BLaER1 (cell line): ENCODE measurements around the gene TNFAIP8L2.
A peak's percentile ranks its signal among the peaks of the same experiment; 100 is the strongest.
"Not testable (repeated sequence)": the region's sequence is repeated elsewhere in the genome, so short reads cannot be mapped to it uniquely, and the experiment has no call there.

Experiments used
- H3K27ac ChIP-seq: shearing (Covaris generic); formaldehyde crosslinking; 2 replicates; pipeline ENCODE4 v1.8.1; 2022
- H3K27me3 ChIP-seq: shearing (Covaris generic); formaldehyde crosslinking; 2 replicates; pipeline ENCODE4 v1.8.1; 2022
- H3K36me3 ChIP-seq: shearing (Covaris generic); formaldehyde crosslinking; 2 replicates; pipeline ENCODE4 v1.8.1; 2022
- H3K4me1 ChIP-seq: shearing (Covaris generic); formaldehyde crosslinking; 2 replicates; pipeline ENCODE4 v1.8.1; 2022
- H3K4me2 ChIP-seq: shearing (Covaris generic); formaldehyde crosslinking; 2 replicates; pipeline ENCODE4 v1.8.1; 2022
- H3K4me3 ChIP-seq: shearing (Covaris generic); formaldehyde crosslinking; 2 replicates; pipeline ENCODE4 v1.8.1; 2022
- H3K9ac ChIP-seq: shearing (Covaris generic); formaldehyde crosslinking; 2 replicates; pipeline ENCODE4 v1.8.1; 2022
- H3K9me3 ChIP-seq: shearing (Covaris generic); formaldehyde crosslinking; 2 replicates; pipeline ENCODE4 v1.8.1; 2022
- H4K20me1 ChIP-seq: shearing (Covaris generic); formaldehyde crosslinking; 2 replicates; pipeline ENCODE4 v1.8.1; 2022
- Cebpa-rat ChIP-seq: shearing (Covaris generic); IDR thresholded peaks from 2 replicates; pipeline ENCODE4 v1.8.1; 2022

Gene TNFAIP8L2

DNA sequence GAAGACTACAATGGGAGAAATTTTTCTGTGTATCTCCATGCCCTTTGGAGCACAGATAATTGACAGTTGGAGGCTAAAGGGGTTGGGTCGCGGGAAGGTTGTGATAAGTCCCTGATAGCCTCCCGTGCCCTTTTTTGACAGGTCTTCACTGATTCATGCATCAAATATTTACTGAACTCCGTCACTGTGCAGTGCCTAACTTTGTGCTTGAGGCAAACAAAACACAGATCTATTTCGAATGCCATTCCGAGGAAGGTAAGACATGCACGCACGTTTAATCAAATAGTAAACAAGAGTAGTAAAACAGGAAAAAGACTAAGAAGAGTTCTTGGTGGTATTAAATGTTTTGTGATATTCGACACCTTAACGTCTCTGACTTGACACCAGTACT lies 41.4 kb downstream of the TNFAIP8L2 start:
- peaks cover 17% of the 10 kb centered on the region for H3K36me3 ChIP-seq
- H4K20me1 ChIP-seq: peaks cover 34% of the 10 kb centered on the region
- peak overlapping the region; percentile 83 for H3K4me2 ChIP-seq
- H3K9ac ChIP-seq: peak overlapping the region; percentile 89
- H3K9me3 ChIP-seq: no peaks in the 10 kb centered on the region
- H3K4me1 ChIP-seq: peaks cover 44% of the 10 kb centered on the region
- H3K4me3 ChIP-seq: peak overlapping the region; percentile 83
- no peaks in the 10 kb centered on the region for H3K27me3 ChIP-seq
- peak overlapping the region; percentile 31; the same call in 1 of the 2 replicates for H3K27ac ChIP-seq
- TF ChIP-seq Cebpa-rat: no peak

DNA sequence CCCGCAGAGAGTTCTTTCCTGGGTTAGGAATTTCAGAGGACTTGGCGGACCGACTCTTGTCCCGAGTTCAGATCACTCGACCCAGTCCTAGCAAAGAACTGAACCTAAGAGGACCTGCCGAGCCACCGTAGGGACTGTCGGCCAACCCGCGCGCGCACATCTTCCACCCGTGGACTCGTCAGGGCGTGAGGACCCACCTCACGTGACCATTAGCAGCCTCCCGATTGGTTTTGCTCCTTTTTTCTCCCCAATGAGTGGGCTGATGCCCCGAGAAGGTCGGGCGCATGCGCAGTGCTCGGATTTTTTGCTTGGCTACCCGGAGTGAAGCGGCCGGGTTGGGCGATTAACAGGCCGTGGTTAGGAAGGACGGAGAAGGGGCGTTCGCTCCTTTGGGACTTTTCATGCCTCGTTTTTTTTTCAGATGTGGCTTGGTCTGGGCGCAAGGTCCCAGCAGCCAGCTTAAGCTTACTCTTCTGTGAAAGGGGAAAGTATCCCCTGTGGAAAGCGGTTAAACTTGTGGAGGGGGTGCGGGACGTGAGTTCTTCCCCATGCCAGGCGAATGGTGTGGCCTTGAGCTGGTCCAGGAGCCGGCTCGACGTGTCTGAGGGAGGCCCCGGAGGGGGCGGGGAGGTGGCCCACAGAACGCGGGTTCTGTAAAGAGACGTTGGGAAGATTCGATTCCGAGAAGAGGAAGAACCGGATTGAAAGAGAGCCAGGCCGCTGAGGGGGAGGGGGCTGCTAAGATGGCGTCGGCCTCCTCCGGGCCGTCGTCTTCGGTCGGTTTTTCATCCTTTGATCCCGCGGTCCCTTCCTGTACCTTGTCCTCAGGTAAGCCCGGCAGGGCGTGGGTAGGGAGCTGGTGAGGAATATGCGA lies 42.0 kb downstream of the TNFAIP8L2 start, which contains the start of gene PIP5K1A:
PIP5K1A (plus strand) TSS at position 299 of the 874 bp plus-strand sequence; CDS start at position 744, 445 bp downstream.
- TF ChIP-seq Cebpa-rat: no peak
- H3K36me3 ChIP-seq: peaks cover 23% of the 10 kb centered on the region
- no peaks in the 10 kb centered on the region for H3K9me3 ChIP-seq
- H4K20me1 ChIP-seq: peaks cover 40% of the 10 kb centered on the region
- peak within 1 kb of the TSS; percentile 83 for H3K4me3 ChIP-seq
- peak within 1 kb of the TSS; percentile 83 for H3K4me2 ChIP-seq
- H3K9ac ChIP-seq: peak within 1 kb of the TSS; percentile 89
- H3K27ac ChIP-seq: peak within 1 kb of the TSS; percentile 93
- H3K27me3 ChIP-seq: no peaks in the 10 kb centered on the region
- H3K4me1 ChIP-seq: peaks cover 44% of the 10 kb centered on the region

DNA sequence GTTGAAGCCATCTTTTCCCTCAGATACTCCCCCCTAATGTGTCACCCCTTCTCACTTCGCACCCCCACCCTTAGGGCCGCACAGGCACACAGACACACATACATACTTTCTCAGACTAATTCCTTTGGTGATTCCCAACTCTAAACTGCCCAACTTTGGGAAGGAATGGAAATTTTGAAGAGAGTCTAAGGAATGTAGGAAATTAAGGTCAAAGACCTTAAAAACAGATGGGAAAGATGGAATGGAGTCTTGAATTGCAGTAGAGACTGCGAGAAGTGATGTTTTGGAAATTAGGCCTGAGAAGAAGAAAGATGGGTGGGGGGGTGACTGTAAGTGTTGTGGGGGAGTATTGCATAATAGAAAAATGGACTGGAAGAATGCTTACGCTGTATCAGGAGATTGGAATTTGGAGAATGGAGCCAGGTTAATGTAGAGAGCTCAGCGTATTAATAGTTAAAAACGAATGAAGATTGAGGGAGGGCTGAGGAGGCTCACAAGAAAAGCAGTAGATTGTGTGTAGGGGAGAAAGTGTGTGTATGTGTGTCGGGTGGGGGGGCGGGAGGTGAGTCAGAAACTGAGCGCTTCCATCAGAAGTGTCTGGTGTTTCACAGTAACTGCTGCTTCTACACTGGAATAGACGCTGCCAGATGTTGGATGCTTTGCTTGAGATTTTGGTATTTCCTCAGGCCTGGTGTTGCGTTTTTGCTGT lies 43.6 kb downstream of the TNFAIP8L2 start:
- Histone ChIP-seq H3K4me2 (peak overlapping the region; percentile 83), H3K9me3 (no peaks in the 10 kb centered on the region), H3K36me3 (peaks cover 37% of the 10 kb centered on the region), H3K4me3 (peak overlapping the region; percentile 83), H3K9ac (peak overlapping the region; percentile 89), H4K20me1 (peaks cover 55% of the 10 kb centered on the region), H3K27ac (no peak overlapping the region), H3K27me3 (no peaks in the 10 kb centered on the region), H3K4me1 (peaks cover 49% of the 10 kb centered on the region)
- no peak for TF ChIP-seq Cebpa-rat

DNA sequence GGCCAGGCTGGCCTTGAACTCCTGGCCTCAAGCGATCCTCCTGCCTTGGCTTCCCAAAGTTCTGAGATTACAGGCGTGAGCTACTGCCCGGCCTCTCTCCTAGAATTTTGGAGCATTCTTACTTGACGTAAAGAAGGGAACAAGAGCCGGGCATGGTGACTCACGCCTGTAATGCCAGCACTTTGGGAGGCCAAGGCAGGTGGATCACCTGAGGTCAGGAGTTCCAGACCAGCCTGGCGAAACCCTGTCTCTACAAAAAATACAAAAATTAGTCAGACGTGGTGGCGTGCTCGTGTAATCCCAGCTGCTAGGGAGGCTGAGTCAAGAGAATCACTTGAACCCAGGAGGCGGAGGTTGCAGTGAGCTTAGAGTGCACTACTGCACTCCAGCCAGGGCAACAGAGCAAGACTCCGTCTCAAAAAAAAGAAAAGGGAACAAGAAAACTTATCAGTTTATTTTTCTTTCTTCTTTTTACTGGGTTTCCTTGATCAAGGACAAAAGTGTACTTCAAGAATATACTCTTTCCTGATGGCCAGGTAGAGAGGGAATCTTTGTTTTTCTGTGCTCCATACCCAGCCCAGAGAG lies 49.0 kb downstream of the TNFAIP8L2 start:
- not testable (repeated sequence) for H3K27me3 ChIP-seq, H3K4me2 ChIP-seq, H3K9me3 ChIP-seq, H3K9ac ChIP-seq, H3K27ac ChIP-seq, H3K4me3 ChIP-seq
- peaks cover 27% of the 10 kb centered on the region for H3K4me1 ChIP-seq
- H4K20me1 ChIP-seq: peaks cover 100% of the 10 kb centered on the region
- peaks cover 89% of the 10 kb centered on the region for H3K36me3 ChIP-seq
